Measurements from ENCODE around the gene IDE. TPM values are rescaled to one million over a fixed set of nuclear protein-coding genes. Genes with fewer than 3 reads are reported as not detected.

IDE gene
- total RNA-seq, 1 experiment from 2014 or later, result 55.8 TPM

DNA sequence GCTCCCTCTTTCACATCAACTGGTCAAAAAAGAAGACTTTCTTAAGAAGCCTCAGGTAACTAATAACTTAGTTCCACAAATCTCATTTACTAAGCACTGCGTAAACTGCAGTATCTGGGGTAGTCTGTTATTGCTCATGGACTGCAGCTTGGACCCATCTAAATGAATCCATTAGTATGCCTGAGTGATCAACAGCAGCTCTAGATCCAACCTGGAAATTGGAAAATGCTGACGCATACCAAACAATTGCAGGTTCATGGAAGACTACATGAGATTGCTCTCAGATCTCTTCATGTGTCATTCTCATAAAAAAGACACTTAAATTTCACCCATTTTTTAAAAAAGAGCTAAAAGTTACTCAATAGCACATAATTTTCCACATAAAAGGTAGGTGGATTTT lies 121.6 kb downstream of the IDE start:
- Histone ChIP-seq H4K20me1 (ENCODE audit: insufficient read depth) (no peaks in the 10 kb centered on the region), H3K9ac (ENCODE audit: low read length) (no peak overlapping the region), H3K36me3 (ENCODE audit: control insufficient read depth in 1 of 2, insufficient read depth in 2 of 2, low read length in 2 of 2) (peaks cover 8 to 12% of the 10 kb centered on the region in 2 experiments; a peak in 3 of 4 replicates), H3K9me3 (ENCODE audit: control insufficient read depth in 1 of 2, insufficient read depth in 1 of 2, low read depth in 1 of 2, low read length in 2 of 2) (no peaks in the 10 kb centered on the region), H3K27me3 (ENCODE audit: insufficient read depth, low read length) (no peaks in the 10 kb centered on the region), H3K79me2 (ENCODE audit: insufficient read depth, low read length) (no peaks in the 10 kb centered on the region), H3K27ac (ENCODE audit: low read depth, low read length) (no peak overlapping the region), H3K9me2 (ENCODE audit: insufficient read depth) (no peaks in the 10 kb centered on the region), H3K4me3 (replicated peaks in 1 of 2; ENCODE audit: low read depth in 1 of 2, low read length in 2 of 2) (no peak overlapping the region), H3K4me2 (ENCODE audit: low read length) (no peak overlapping the region), H3K4me1 (ENCODE audit: control insufficient read depth in 1 of 2, insufficient read depth in 2 of 2, low read length in 2 of 2) (no peaks in the 10 kb centered on the region), H2AFZ (ENCODE audit: low read depth, low read length, poor library complexity, severe bottlenecking) (no peak overlapping the region)
- DNase-seq (ENCODE audit: low read depth, low spot score) (no peak), ATAC-seq (no peak)
- intact Hi-C loops (cut with micrococcal nuclease), result no loop called here
- RAD21 ChIA-PET (ENCODE audit: low non-redundant PET in 1 of 2, low total read pairs in 2 of 2, uncharacterized antibody in 2 of 2, unreplicated experiment in 2 of 2), result no interaction called here
- BruUV-seq (replicated peaks), result no TSS peak
- POLR2A ChIA-PET, result no interaction called here
- TF ChIP-seq RAD21 (IDR thresholded peaks at IDR 0.05; ENCODE audit: low read depth), result no peak
- TF ChIP-seq YY1 (IDR thresholded peaks at IDR 0.05; ENCODE audit: extremely low read depth, insufficient replicate concordance, low read depth, low read length), result no peak
- no peak for TF ChIP-seq EZH2phosphoT487 (IDR thresholded peaks at IDR 0.05; ENCODE audit: borderline replicate concordance)
- no peak for TF ChIP-seq FOSL1 (IDR thresholded peaks at IDR 0.05; ENCODE audit: low read depth)
- TF ChIP-seq POLR2AphosphoS5 (IDR thresholded peaks at IDR 0.05; ENCODE audit: low read depth, low read length), result no peak
- TF ChIP-seq SP1 (IDR thresholded peaks at IDR 0.05; ENCODE audit: low read depth), result no peak
- no peak for TF ChIP-seq POLR2A (IDR thresholded peaks at IDR 0.05; ENCODE audit: borderline replicate concordance, extremely low read depth, insufficient read depth, insufficient read length)
- no peak for TF ChIP-seq TCF7L2 (IDR thresholded peaks at IDR 0.05; ENCODE audit: borderline replicate concordance, extremely low read depth, insufficient read depth, insufficient read length)
- TF ChIP-seq, protein P1, sequence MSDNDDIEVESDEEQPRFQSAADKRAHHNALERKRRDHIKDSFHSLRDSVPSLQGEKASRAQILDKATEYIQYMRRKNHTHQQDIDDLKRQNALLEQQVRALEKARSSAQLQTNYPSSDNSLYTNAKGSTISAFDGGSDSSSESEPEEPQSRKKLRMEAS (IDR thresholded peaks at IDR 0.05), result no peak
- TF ChIP-seq, protein P2, sequence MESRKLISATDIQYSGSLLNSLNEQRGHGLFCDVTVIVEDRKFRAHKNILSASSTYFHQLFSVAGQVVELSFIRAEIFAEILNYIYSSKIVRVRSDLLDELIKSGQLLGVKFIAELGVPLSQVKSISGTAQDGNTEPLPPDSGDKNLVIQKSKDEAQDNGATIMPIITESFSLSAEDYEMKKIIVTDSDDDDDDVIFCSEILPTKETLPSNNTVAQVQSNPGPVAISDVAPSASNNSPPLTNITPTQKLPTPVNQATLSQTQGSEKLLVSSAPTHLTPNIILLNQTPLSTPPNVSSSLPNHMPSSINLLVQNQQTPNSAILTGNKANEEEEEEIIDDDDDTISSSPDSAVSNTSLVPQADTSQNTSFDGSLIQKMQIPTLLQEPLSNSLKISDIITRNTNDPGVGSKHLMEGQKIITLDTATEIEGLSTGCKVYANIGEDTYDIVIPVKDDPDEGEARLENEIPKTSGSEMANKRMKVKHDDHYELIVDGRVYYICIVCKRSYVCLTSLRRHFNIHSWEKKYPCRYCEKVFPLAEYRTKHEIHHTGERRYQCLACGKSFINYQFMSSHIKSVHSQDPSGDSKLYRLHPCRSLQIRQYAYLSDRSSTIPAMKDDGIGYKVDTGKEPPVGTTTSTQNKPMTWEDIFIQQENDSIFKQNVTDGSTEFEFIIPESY (IDR thresholded peaks at IDR 0.05; ENCODE audit: extremely low read depth, insufficient replicate concordance, low read length), result no peak
- TF ChIP-seq CBX3 (IDR thresholded peaks at IDR 0.05; ENCODE audit: low read depth), result no peak
- no peak for TF ChIP-seq ELF1 (IDR thresholded peaks at IDR 0.05; ENCODE audit: borderline replicate concordance, low read depth)
- no peak for TF ChIP-seq EGR1 (IDR thresholded peaks at IDR 0.05; ENCODE audit: low read depth)
- no peak for TF ChIP-seq ZNF274 (IDR thresholded peaks at IDR 0.05; ENCODE audit: low read depth, low read length)
- no peak for TF ChIP-seq CEBPB (IDR thresholded peaks at IDR 0.05; ENCODE audit: low read depth)
- TF ChIP-seq ZFX (IDR thresholded peaks at IDR 0.05), result no peak
- CTCF ChIA-PET, result no interaction called here
